ENCODE measurements around the gene CAMK2N1.

The CAMK2N1 gene

DNA sequence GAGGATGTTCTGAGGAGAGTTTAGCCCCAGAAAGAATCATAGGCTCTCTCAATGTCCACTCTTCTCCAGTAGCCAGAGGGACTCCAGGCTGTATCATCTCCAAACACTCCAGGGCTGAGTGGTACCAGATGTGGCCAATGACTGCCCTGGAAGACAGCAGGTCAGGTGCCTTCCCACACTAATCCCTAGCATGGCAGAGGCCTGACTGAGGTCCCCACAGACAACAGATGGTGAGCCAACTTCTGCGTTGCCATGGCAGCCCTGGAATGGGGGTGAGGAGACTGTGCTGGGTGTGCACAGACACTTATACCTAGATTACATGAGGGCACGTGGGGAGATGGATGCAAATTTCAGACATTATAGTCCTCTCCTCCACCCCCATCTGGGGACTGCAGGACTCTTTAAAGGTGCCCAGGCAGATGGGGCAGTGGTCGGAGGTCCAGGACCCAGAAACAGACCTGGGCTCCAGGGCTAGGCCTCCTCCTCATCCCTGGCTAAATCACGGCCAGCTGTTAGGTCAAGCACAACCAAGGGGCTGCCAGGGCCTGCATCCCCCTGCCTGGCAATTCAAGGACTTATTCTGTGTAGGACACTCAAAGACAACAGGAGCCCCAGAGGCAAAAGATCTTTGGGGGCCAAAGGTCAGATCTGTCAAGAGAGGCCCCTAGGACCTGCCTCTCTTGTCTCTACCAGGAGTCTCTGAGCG, 42.9 kb downstream of the CAMK2N1 start:
- Histone ChIP-seq H3K4me3 (ENCODE audit: low read depth, low read length) (no peak overlapping the region), H3K9ac (ENCODE audit: low read depth, low read length) (no peak overlapping the region), H3K9me3 (ENCODE audit: control insufficient read depth, insufficient read depth, low read length) (no peaks in the 10 kb centered on the region), H3K36me3 (ENCODE audit: control insufficient read depth, insufficient read depth, low read length) (no peaks in the 10 kb centered on the region), H3K27me3 (ENCODE audit: control insufficient read depth, insufficient read depth, low read length) (peaks cover 3% of the 10 kb centered on the region; the same call in 1 of the 2 replicates), H3K4me1 (ENCODE audit: control insufficient read depth, insufficient read depth, low read length) (0 out of 2 replicates have a peak, but pooled peaks cover 1% of the 10 kb centered on the region), H3K27ac (ENCODE audit: low read depth, low read length) (no peak overlapping the region)

- Histone ChIP-seq H3K9ac (ENCODE audit: low read depth, low read length) (no peak overlapping the region), H3K27me3 (ENCODE audit: control insufficient read depth, insufficient read depth, low read length) (peaks cover 9% of the 10 kb centered on the region; the same call in 1 of the 2 replicates), H3K36me3 (ENCODE audit: control insufficient read depth, insufficient read depth, low read length) (no peaks in the 10 kb centered on the region), H3K27ac (ENCODE audit: low read depth, low read length) (no peak overlapping the region), H3K9me3 (ENCODE audit: control insufficient read depth, insufficient read depth, low read length) (no peaks in the 10 kb centered on the region), H3K4me1 (ENCODE audit: control insufficient read depth, insufficient read depth, low read length) (no peaks in the 10 kb centered on the region), H3K4me3 (ENCODE audit: low read depth, low read length) (no peak overlapping the region)
Observed at GRCh38 chr1:20440785-20441200, 45.2 kb downstream of the CAMK2N1 start.

DNA sequence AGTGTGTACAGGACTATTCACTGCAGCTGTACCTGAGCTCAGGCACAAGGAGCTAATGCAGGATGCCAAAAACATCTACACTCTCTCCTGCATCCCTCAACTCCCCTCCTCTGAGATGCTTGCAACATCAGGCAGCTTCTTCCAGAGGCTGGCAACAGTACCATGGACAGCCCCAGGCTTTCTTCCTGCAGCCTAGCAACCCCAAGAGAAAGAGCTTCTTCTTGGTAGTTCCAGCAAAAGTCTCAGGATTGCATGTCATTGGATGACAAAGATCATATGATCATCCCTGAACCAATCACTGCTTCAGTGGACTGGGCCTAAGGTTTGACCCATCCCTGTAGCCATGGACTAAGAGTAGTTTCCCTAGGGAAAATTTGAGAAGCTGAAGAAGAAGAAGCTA, 46.7 kb downstream of the CAMK2N1 start:
- H3K27ac ChIP-seq (ENCODE audit: low read depth, low read length): no peak overlapping the region
- H3K36me3 ChIP-seq (ENCODE audit: control insufficient read depth, insufficient read depth, low read length): no peaks in the 10 kb centered on the region
- H3K4me3 ChIP-seq (ENCODE audit: low read depth, low read length): no peak overlapping the region
- no peaks in the 10 kb centered on the region for H3K9me3 ChIP-seq (ENCODE audit: control insufficient read depth, insufficient read depth, low read length)
- H3K27me3 ChIP-seq (ENCODE audit: control insufficient read depth, insufficient read depth, low read length): peaks cover 9% of the 10 kb centered on the region; the same call in 1 of the 2 replicates
- no peak overlapping the region for H3K9ac ChIP-seq (ENCODE audit: low read depth, low read length)
- H3K4me1 ChIP-seq (ENCODE audit: control insufficient read depth, insufficient read depth, low read length): no peaks in the 10 kb centered on the region

GRCh38 chr1:20437640-20438039, 48.4 kb downstream of the CAMK2N1 start:
- Histone ChIP-seq H3K27ac (ENCODE audit: low read depth, low read length) (no peak overlapping the region), H3K4me1 (ENCODE audit: control insufficient read depth, insufficient read depth, low read length) (no peaks in the 10 kb centered on the region), H3K36me3 (ENCODE audit: control insufficient read depth, insufficient read depth, low read length) (no peaks in the 10 kb centered on the region), H3K4me3 (ENCODE audit: low read depth, low read length) (no peak overlapping the region), H3K27me3 (ENCODE audit: control insufficient read depth, insufficient read depth, low read length) (peaks cover 9% of the 10 kb centered on the region; the same call in 1 of the 2 replicates), H3K9ac (ENCODE audit: low read depth, low read length) (no peak overlapping the region), H3K9me3 (ENCODE audit: control insufficient read depth, insufficient read depth, low read length) (no peaks in the 10 kb centered on the region)

DNA sequence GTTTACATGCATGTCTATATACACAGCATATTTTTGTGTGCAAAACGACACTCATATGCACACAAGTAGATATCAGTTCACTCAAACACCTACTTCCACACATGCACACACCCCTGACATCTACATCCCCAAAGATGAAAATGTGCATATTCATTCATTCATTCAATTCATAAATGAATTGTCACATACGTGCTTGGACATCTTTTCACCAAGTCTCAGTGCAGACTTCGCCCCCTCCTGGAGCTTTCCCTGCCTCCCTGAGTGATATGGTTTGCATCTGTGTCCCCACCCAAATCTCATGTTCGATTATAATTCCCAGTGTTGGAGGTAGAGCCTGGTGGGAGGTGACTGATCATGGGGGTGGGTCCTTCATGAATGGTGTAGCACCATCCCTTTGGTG, 53.1 kb downstream of the CAMK2N1 start:
- Histone ChIP-seq H3K4me3 (ENCODE audit: low read depth, low read length) (no peak overlapping the region), H3K27ac (ENCODE audit: low read depth, low read length) (no peak overlapping the region), H3K4me1 (ENCODE audit: control insufficient read depth, insufficient read depth, low read length) (no peaks in the 10 kb centered on the region), H3K9me3 (ENCODE audit: control insufficient read depth, insufficient read depth, low read length) (no peaks in the 10 kb centered on the region), H3K27me3 (ENCODE audit: control insufficient read depth, insufficient read depth, low read length) (0 out of 2 replicates have a peak, but pooled peaks cover 6% of the 10 kb centered on the region), H3K36me3 (ENCODE audit: control insufficient read depth, insufficient read depth, low read length) (no peaks in the 10 kb centered on the region), H3K9ac (ENCODE audit: low read depth, low read length) (no peak overlapping the region)

Measured in HUES48 (cell line).